Fibroblast of skin of right quadriceps (primary cell): Measurements from ENCODE around the gene KHDRBS2.
"Not testable (repeated sequence)": the region's sequence is repeated elsewhere in the genome, so short reads cannot be mapped to it uniquely, and the experiment has no call there.

Source experiments
- DNase-seq: peaks from one replicate; pipeline ENCODE4 v3.0.0-alpha.2; 2013

KHDRBS2 gene

GRCh38 chr6:61841958-61842357, 444.1 kb downstream of the KHDRBS2 start:
- DNase-seq: no peak

- no peak for DNase-seq
These were observed 450.8 kb downstream of the KHDRBS2 start for GRCh38 chr6:61835237-61835636.

GRCh38 chr6:61833176-61833755, 452.8 kb downstream of the KHDRBS2 start:
- DNase-seq: no peak

GRCh38 chr6:61817716-61818115, 468.3 kb downstream of the KHDRBS2 start:
- DNase-seq: no peak

- no peak for DNase-seq
These were observed 476.0 kb downstream of the KHDRBS2 start for GRCh38 chr6:61810047-61810446.

GRCh38 chr6:61809004-61809595, 476.9 kb downstream of the KHDRBS2 start:
- no peak for DNase-seq

GRCh38 chr6:61787998-61788397, 498.0 kb downstream of the KHDRBS2 start:
- no peak for DNase-seq

- not testable (repeated sequence) for DNase-seq
These were observed 516.6 kb downstream of the KHDRBS2 start for GRCh38 chr6:61769446-61769845.

- no peak for DNase-seq
These were observed 530.3 kb downstream of the KHDRBS2 start for GRCh38 chr6:61755739-61756138.

GRCh38 chr6:61751986-61752385, 534.0 kb downstream of the KHDRBS2 start:
- no peak for DNase-seq

GRCh38 chr6:61745994-61746393, 540.0 kb downstream of the KHDRBS2 start:
- DNase-seq: no peak

GRCh38 chr6:61711849-61712248, 574.2 kb downstream of the KHDRBS2 start:
- DNase-seq: no peak

GRCh38 chr6:61688165-61688564, 597.9 kb downstream of the KHDRBS2 start:
- DNase-seq: no peak

GRCh38 chr6:61682562-61682961, 603.5 kb downstream of the KHDRBS2 start:
- DNase-seq: no peak

- DNase-seq: no peak
These were observed 606.4 kb downstream of the KHDRBS2 start for GRCh38 chr6:61679625-61680024.

- no peak for DNase-seq
These were observed 610.3 kb downstream of the KHDRBS2 start for GRCh38 chr6:61675734-61676133.

- no peak for DNase-seq
These were observed 636.2 kb downstream of the KHDRBS2 start for GRCh38 chr6:61649845-61650244.

GRCh38 chr6:61640463-61640862, 645.6 kb downstream of the KHDRBS2 start:
- no peak for DNase-seq
